HG03342 (cell line): ENCODE results near the gene DMXL1.
"Not testable (repeated sequence)": the region's sequence is repeated elsewhere in the genome, so short reads cannot be mapped to it uniquely, and the experiment has no call there.

ENCODE experiments used
- ATAC-seq: cut with Tn5 transposase; IDR thresholded peaks from one replicate; pipeline ENCODE4 v1.9.1; 2021; ENCODE audit warnings: mild to moderate bottlenecking, moderate library complexity; ENCODE audit not compliant: unreplicated experiment

The DMXL1 gene

GRCh38 chr5:119191944-119192343 lies 121.1 kb downstream of the DMXL1 start:
- no peak for ATAC-seq

DNA sequence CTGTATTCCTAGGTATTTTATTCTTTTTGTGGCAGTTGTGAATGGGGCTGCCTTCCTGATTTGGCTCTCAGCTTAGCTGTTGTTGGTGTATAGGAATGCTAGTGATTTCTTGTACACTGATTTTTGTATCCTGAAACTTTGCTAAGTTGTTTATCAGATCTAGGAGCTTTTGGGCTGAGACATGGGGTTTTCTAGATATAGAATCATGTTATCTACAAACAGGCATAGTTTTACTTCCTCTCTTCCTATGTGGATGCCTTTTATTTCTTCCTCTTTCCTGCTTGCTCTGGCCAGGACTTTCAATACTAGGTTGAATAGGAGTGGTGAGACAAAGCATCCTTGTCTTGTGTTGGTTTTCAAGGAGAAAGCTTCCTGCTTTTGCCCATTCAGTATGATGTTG lies 129.9 kb downstream of the DMXL1 start:
- ATAC-seq: no peak

DNA sequence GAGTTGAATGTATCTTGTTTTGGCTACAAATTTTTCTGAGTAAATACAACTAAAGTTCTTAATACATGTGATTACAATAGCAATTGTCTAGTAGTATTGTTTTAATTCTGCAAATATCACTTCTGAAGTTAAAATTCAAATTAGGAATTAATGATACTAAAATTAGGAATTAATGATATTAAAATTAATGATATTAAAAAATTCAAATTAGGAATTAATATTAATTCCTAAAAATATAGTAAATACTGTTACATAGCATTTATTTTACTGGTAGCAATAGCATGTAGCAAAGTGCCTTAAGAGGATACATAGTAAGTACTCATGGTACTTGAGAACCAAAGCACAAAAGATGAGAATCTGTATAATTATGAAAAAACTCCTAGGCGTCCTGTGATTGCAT lies 136.2 kb downstream of the DMXL1 start:
- ATAC-seq: no peak

DNA sequence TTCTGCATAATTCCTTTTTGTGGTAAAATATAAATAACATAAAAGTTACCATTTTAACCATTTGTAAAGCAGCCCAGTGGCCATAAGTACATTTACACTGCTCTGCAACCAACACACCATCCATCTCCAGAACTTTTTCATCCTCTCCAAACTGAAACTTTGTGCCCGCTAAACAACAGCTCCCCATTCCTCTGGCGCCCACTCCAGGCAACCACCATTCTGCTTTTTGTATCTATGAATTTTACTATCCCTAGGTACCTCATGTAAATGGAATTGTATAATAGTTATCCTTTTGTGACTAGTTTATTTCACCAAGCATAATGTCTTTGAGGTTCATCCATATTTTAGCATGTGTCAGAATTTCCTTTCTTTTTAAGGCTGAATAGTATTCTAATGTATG lies 141.1 kb downstream of the DMXL1 start:
- ATAC-seq: no peak

DNA sequence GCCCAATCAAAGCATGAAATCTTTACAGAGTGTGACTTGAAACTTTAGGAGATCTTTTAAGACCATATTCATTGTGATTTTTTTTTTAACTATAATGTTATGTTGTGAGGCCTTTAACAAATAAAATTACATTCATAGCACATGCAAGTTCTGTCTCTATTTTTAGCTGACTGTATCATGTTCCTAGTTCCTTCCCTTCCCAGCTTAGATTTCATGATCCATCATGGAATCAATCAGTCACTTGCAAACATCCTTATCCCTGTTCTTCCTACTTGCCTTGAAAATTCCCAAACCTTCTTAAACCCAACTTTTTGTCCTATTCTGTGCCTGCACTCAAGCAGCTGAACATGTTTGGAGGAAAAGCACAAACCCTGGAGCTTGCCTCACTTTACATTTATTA lies 141.8 kb downstream of the DMXL1 start:
- ATAC-seq: no peak

- ATAC-seq: no peak
These were observed 146.3 kb downstream of the DMXL1 start for GRCh38 chr5:119217183-119217582.

DNA sequence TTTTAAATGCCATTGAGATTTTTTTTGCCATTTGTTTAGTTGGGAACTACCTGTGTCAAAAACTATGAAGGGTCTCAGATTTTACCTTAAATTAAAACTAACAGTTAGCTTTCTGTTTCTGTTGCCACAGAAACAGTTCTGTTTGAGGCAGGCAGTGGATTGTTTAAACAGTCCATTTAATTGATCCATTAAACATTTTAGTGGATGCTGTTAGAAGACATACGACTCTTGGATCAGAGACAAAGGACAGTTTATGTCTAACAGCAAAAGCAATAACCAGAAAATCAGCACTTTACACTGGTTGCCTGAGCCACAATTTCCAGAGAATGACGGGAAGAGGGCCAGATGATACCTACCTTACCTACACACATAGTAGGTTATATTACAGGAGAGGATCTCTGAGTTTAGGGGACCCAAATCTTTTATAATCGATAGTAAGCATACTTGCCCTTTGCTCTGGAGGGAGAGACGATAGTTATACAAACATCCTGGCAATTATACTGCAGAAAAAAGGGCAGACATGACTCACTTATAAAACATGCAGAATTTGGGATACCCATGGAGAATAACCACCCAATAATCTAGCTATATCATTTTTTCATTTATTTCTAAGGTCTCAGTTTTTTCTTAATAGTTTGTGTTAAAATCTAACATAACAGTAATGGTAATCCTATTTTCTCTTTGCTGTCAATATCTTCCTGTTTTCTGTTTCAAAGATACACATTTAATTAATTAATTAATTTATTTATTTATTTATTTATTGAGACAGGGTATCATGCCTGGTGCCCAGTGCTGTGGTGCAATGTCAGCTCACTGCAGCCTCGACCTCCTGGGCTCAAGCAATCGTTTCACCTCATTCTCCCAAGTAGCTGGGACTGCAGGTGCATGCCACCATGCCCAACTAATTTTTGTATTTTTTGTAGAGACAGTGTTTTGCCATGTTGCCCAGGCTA lies 148.2 kb downstream of the DMXL1 start:
- no peak for ATAC-seq

DNA sequence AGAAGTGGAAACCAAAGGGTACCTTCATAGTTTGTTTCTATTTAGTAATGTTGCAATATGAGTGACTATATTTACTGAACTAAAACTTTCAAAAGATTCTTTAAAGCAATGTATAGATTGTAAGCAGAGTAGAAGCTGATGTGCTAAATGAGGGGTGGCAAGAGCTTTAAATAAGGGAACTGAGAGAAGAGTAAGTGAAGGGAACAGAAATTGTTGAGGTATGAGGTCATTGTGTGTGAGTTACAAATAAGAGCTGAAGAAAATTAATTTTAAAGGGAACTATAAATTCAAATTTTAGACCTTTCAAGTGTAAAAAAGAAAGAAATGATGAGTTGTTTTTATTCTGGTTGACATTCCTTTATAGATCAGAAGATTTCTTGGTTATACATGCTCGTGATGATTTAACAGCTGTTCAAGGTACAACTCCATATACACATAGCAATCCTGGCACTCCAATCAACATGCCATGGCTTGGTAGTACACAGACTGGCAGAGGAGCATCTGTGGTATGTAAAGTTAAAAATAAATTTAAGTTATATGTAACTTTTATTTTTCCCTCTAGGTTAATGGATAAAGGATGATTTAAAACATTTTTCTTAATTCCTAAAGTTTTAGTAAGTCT lies 149.8 kb downstream of the DMXL1 start:
- ATAC-seq: peak; percentile 92

- no peak for ATAC-seq
These were observed 150.4 kb downstream of the DMXL1 start for GRCh38 chr5:119221330-119221729.

DNA sequence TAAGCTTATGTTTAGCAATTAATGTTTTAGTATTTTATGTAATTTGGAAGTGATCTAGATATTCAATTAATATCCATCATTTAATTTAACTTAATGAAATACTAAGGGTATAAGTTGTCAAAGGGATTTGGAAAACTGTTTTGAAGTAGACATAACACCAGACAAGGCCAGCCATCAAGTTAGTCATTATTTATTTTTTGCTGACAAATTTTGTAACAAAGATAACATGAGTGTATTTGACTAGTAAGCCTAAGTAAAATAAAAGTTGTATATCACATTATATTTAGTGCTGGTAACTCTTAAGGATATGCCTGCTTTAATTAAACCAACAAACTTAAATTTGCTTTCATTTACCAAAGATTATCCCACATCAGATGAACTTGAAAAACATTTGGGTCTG lies 159.1 kb downstream of the DMXL1 start:
- no peak for ATAC-seq

DNA sequence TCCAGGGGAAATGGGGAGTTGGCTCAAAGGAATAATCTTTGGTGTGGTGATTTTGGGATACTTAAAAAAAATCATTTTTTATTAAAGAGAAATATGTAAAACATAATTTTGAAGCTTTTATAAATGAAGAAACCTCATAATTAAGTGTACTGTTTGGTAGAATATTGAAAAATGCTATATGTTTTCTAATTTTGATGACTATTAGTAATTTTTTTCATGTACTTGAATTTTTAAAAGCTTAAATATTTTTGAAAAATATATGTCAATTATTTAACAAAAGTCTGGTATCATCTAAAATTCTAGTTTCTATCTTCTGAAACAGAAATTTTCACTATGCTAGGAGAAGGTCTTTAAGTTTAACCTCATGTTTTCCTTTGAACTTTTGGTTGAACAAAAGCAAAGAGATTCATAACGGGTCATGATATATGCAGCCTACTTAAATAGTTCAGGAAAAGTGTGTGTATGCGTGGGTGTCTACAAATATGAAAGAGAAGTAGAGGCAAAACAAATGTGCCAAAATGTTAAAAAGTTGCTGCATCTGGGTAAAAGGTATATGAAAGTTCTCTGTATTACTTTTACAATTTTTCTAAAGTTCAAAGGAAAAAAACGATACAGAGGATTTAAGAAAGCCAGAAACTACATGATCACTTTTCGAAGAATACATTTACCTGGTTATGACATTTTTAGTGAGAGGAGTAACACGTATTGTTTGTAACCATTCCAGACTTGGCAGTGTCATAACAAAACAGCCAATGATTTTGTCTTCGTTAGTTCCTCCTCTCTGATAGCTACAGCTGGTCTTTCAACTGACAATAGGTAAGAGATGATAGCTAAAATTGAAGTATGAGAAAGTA lies 167.6 kb downstream of the DMXL1 start:
- ATAC-seq: no peak

DNA sequence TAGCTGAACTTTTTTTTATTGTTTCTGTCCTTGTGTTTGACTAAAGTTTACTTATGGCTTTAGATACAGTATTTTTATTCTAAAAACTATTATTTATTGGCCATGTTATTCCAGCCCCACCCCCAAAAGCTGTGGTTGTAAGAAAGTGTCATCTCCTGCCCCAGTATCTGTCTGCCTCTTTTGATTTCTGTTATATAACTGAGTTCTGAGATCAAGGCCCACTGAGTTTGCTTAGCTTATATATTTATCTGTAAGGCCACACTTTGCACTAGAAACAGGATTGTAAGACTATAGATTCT lies 168.2 kb downstream of the DMXL1 start:
- no peak for ATAC-seq

GRCh38 chr5:119239826-119240225 lies 168.9 kb downstream of the DMXL1 start:
- not testable (repeated sequence) for ATAC-seq

DNA sequence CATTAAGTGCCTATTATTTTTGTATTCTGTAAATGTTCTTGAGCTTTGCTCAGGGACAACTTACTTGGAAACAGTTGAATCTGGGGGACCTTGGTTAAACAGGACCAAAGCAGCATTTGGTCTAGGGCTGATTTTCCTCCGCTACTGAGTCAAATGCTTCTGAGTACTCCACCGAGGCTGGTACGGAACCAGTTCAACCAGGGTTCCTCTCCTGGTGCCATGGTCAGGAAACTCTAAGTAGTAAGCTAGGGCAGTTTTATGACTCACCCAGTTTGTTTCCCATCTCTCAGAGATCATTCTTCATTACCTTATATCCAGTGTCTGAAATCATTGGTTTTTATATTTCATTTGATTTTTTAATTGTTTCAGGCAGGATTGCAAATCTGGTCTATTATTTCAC lies 173.0 kb downstream of the DMXL1 start:
- no peak for ATAC-seq

- ATAC-seq: no peak
These were observed 180.3 kb downstream of the DMXL1 start for GRCh38 chr5:119250946-119251901.

- no peak for ATAC-seq
These were observed 184.9 kb downstream of the DMXL1 start for GRCh38 chr5:119255571-119256356.

GRCh38 chr5:119257613-119258012 lies 186.7 kb downstream of the DMXL1 start:
- no peak for ATAC-seq

- no peak for ATAC-seq
These were observed 192.8 kb downstream of the DMXL1 start for GRCh38 chr5:119263639-119264038.

DNA sequence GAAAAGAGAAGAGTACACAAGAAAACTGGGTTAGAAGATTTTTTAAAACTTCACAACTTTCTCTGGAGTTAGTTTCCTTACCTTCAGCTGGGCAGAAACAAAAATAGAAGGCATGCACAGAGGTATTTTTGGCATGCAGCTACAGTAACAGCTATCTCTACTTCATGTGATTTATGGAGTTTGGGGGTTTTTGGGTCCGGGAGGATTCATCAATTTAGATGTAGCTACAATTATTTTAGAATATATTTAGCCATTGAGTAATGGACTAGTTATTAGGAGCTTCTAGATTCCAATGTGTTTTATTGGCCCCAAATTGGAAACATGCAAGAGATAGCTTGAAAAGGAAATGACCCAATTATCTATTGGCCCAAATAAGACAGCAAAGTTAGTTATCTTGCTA lies 193.3 kb downstream of the DMXL1 start:
- no peak for ATAC-seq

DNA sequence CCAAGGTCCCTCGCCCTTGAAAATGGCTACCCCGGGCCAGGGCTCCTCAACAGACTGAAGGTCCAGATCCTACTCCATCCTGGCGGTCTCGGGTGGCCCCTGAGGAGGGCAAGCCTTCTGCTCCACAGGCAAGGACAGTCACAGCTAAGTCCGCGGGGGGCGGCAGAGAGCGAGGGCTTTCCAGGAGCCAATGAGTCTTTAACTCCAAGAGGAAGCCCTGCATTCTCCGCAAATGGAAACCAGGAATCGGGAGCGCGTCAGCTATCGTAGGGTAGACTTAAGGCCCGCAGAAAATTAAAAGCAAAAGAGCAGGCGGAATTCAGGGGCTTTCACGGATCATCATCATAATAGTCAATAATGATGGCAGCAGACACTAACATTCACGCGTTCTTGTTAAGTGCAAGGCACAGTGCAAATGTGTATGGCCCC lies 197.1 kb downstream of the DMXL1 start:
- peak; percentile 82 for ATAC-seq
